Testis (tissue), 3 donors: ENCODE measurements around the gene CDK16. TPM values are rescaled to one million over a fixed set of nuclear protein-coding genes. Genes with fewer than 3 reads are reported as not detected.

Experiments used
- DNase-seq: peaks from one replicate; pipeline ENCODE4 v3.0.0-alpha.2; 2019
- H3K27ac ChIP-seq, 2 donors: fragments of 200-600 bp; sonication (generic); one replicate each; pipeline ENCODE4 v1.5.1; 2019
- H3K27me3 ChIP-seq: fragments of 200-600 bp; sonication (generic); one replicate; pipeline ENCODE4 v1.5.1; 2019
- H3K36me3 ChIP-seq: fragments of 200-600 bp; sonication (generic); one replicate; pipeline ENCODE4 v1.5.1; 2017; ENCODE audit warnings: low read depth; ENCODE audit errors: missing control alignments
- H3K4me1 ChIP-seq: fragments of 200-600 bp; sonication (generic); one replicate; pipeline ENCODE4 v1.5.1; 2019
- H3K4me3 ChIP-seq, 2 donors: fragments of 200-600 bp; sonication (generic); one replicate each; pipeline ENCODE4 v1.5.1; 2017 to 2019
- H3K9me3 ChIP-seq: fragments of 200-600 bp; sonication (generic); one replicate; pipeline ENCODE4 v1.5.1; 2017
- CTCF ChIP-seq, 3 experiments: fragments of 450-650 bp in 2 of 3; fragments of 200-600 bp in 1 of 3; sonication (generic) in 1 of 3; IDR thresholded peaks; one replicate each; pipeline ENCODE4 v1.5.1; 2016 to 2019; ENCODE audit warnings: antibody characterized with exemption in 3 of 3, mild to moderate bottlenecking in 2 of 3, moderate library complexity in 1 of 3
- POLR2A ChIP-seq: fragments of 450-650 bp; IDR thresholded peaks from one replicate; pipeline ENCODE4 v1.6.1; 2017; ENCODE audit warnings: antibody characterized with exemption, mild to moderate bottlenecking, moderate library complexity
- WGBS, 2 donors: methylation state at CpG; one replicate each; pipeline ENCODE4 v1.1.5; 2018; 5-methylcytosine and 5-hydroxymethylcytosine counted together
- intact Hi-C: fragments of 100-400 bp; cut with DNase I; formaldehyde crosslinking; loops from one replicate; pipeline ENCODE4 v1.15.1; 2023; ENCODE audit warnings: low total_unique reads
- polyA plus RNA-seq: library from polyadenylated mRNA; stranded (reverse); fragments of 350-450 nt; fragmentation: Illumina TruSeq; extraction: RNeasy Lipid Tissue Mini Kit (QIAGEN cat#74804); gene quantifications from one replicate; pipeline ENCODE4 v1.2.3, GENCODE V29; 2014; ENCODE audit warnings: low read depth, low replicate concordance; ENCODE audit not compliant: insufficient read depth
- total RNA-seq, 2 donors: library from RNA; depleted of rRNA; stranded (reverse); fragments of >200 nt; gene quantifications; one replicate each; pipeline ENCODE4 v1.2.3, GENCODE V29; 2016

The CDK16 gene
- total and polyA plus RNA-seq, 3 donors from 2014 or later: 122 to 245 (median 195) TPM

GRCh38 chrX:47224266-47224895, 5.9 kb downstream of the CDK16 start:
- TF ChIP-seq CTCF (IDR thresholded peaks at IDR 0.05) (no peak), POLR2A (no peak)
- DNase-seq: no peak
- Histone ChIP-seq H3K9me3 (no peaks in the 10 kb centered on the region), H3K27me3 (no peaks in the 10 kb centered on the region), H3K27ac (no peak overlapping the region), H3K4me1 (no peaks in the 10 kb centered on the region), H3K36me3 (no peaks in the 10 kb centered on the region), H3K4me3 (no peak overlapping the region)
- intact Hi-C loops: no loop called here
- WGBS, 2 donors: 86 to 90% methylated on average over 2 to 12 of the region's 17 CpGs

- H3K27me3 ChIP-seq: no peaks in the 10 kb centered on the region
- H3K36me3 ChIP-seq: no peaks in the 10 kb centered on the region
- H3K4me3 ChIP-seq: no peak overlapping the region
- H3K4me1 ChIP-seq: no peaks in the 10 kb centered on the region
- 88 to 100% methylated on average over 1 to 4 of the region's 4 CpGs for WGBS, 2 donors
- H3K27ac ChIP-seq: no peak overlapping the region
- DNase-seq: no peak
- H3K9me3 ChIP-seq: no peaks in the 10 kb centered on the region
- TF ChIP-seq POLR2A (no peak), CTCF (IDR thresholded peaks at IDR 0.05) (no peak)
- intact Hi-C loops: no loop called here
These were observed 6.4 kb downstream of the CDK16 start for GRCh38 chrX:47224896-47225290.

- Histone ChIP-seq H3K27ac (no peak overlapping the region), H3K9me3 (no peaks in the 10 kb centered on the region), H3K4me1 (no peaks in the 10 kb centered on the region), H3K27me3 (no peaks in the 10 kb centered on the region), H3K36me3 (no peaks in the 10 kb centered on the region), H3K4me3 (no peak overlapping the region)
- no peak for DNase-seq
- WGBS, 2 donors: 81% methylated on average over 6 of the region's 6 CpGs; no CpG with 5 or more reads in 1 of the 2 donors
- no peak for TF ChIP-seq CTCF (IDR thresholded peaks at IDR 0.05)
- no peak for TF ChIP-seq POLR2A
- intact Hi-C loops: no loop called here
These were observed 7.6 kb downstream of the CDK16 start for GRCh38 chrX:47226071-47226470.

DNA sequence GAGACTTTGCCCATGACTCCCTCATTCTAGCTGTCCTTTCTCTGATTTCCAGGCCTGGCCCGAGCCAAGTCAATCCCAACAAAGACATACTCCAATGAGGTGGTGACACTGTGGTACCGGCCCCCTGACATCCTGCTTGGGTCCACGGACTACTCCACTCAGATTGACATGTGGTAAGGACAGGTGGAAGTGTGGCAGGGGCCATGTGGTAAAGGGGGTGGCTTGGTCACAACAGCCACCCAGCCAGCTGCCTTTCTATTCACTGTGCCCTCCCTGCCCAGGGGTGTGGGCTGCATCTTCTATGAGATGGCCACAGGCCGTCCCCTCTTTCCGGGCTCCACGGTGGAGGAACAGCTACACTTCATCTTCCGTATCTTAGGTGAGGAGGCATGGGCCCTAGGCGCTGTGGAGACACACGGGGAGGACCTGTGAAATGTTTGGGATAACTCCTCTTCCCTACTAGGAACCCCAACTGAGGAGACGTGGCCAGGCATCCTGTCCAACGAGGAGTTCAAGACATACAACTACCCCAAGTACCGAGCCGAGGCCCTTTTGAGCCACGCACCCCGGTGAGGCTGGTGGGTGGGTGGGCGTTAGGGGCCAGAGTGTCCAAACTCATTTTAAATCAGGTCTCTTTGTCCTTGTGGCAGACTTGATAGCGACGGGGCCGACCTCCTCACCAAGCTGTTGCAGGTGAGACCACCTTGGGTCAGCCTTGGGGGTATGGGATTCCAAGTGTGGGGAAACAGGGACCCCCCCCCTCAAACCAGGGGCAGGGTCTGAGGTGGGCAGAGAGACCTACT, 8.3 kb downstream of the CDK16 start:
- DNase-seq: no peak
- no peaks in the 10 kb centered on the region for H3K27me3 ChIP-seq
- 86 to 96% methylated on average over 5 to 12 of the region's 19 CpGs for WGBS, 2 donors
- no peaks in the 10 kb centered on the region for H3K36me3 ChIP-seq
- no peak for TF ChIP-seq CTCF (IDR thresholded peaks at IDR 0.05)
- TF ChIP-seq POLR2A: no peak
- intact Hi-C loops: no loop called here
- no peaks in the 10 kb centered on the region for H3K4me1 ChIP-seq
- no peak overlapping the region for H3K27ac ChIP-seq
- H3K4me3 ChIP-seq: no peak overlapping the region
- no peaks in the 10 kb centered on the region for H3K9me3 ChIP-seq

- H3K36me3 ChIP-seq: no peaks in the 10 kb centered on the region
- peaks cover under 1% of the 10 kb centered on the region for H3K4me1 ChIP-seq
- DNase-seq: no peak
- no peaks in the 10 kb centered on the region for H3K27me3 ChIP-seq
- no peaks in the 10 kb centered on the region for H3K9me3 ChIP-seq
- TF ChIP-seq CTCF (IDR thresholded peaks at IDR 0.05) (no peak), POLR2A (no peak)
- 62 to 81% methylated on average over 4 to 9 of the region's 9 CpGs for WGBS, 2 donors
- intact Hi-C loops: no loop called here
- no peak overlapping the region for H3K27ac ChIP-seq
- H3K4me3 ChIP-seq: no peak overlapping the region
These were observed 8.8 kb downstream of the CDK16 start for GRCh38 chrX:47227334-47227583.
